Tibial nerve (tissue), 4 donors: ENCODE results near the gene DLGAP1. TPM values are rescaled to one million over a fixed set of nuclear protein-coding genes. Genes with fewer than 3 reads are reported as not detected.

ENCODE experiments used
- DNase-seq, 2 donors: peaks; one replicate each; pipeline ENCODE4 v3.0.0-alpha.2; 2019; ENCODE audit warnings: low spot score in 2 of 2
- H3K27ac ChIP-seq, 4 donors: fragments of 200-600 bp; sonication (generic) in 3 of 4; one replicate each; pipeline ENCODE4 v1.5.1; 2017 to 2019; ENCODE audit warnings: mild to moderate bottlenecking in 1 of 4
- H3K27me3 ChIP-seq, 2 donors: fragments of 200-600 bp; sonication (generic) in 1 of 2; one replicate each; pipeline versions ENCODE4 v1.5.1 to v1.6.0; 2017 to 2019
- H3K36me3 ChIP-seq, 3 donors: fragments of 200-600 bp; sonication (generic); one replicate each; pipeline ENCODE4 v1.5.1; 2018 to 2019
- H3K4me1 ChIP-seq, 4 donors: fragments of 200-600 bp; sonication (generic) in 3 of 4; one replicate each; pipeline ENCODE4 v1.5.1; 2017 to 2019
- H3K4me3 ChIP-seq, 4 donors: fragments of 200-600 bp; sonication (generic) in 3 of 4; one replicate each; pipeline ENCODE4 v1.5.1; 2017 to 2019; ENCODE audit warnings: mild to moderate bottlenecking in 1 of 4, moderate library complexity in 1 of 4
- H3K9me3 ChIP-seq, 4 donors: fragments of 200-600 bp; sonication (generic) in 3 of 4; one replicate each; pipeline ENCODE4 v1.5.1; 2017 to 2019
- CTCF ChIP-seq, 5 experiments: fragments of 200-600 bp in 3 of 5; fragments of 450-650 bp in 2 of 5; sonication (generic) in 3 of 5; IDR thresholded peaks; one replicate each; pipeline ENCODE4 v1.5.1; 2016 to 2019; ENCODE audit warnings: antibody characterized with exemption in 5 of 5, mild to moderate bottlenecking in 3 of 5, moderate library complexity in 2 of 5
- EP300 ChIP-seq, 2 donors: sonication (generic); formaldehyde crosslinking; IDR thresholded peaks; one replicate each; pipeline ENCODE4 v1.6.1; 2017; ENCODE audit warnings: antibody characterized with exemption in 2 of 2, mild to moderate bottlenecking in 1 of 2
- POLR2A ChIP-seq, 2 donors: fragments of 450-650 bp; IDR thresholded peaks; one replicate each; pipeline ENCODE4 v1.6.1; 2017; ENCODE audit warnings: antibody characterized with exemption in 2 of 2, mild to moderate bottlenecking in 2 of 2, moderate library complexity in 2 of 2
- WGBS, 2 donors: methylation state at CpG; one replicate each; pipeline ENCODE4 v1.1.5; 2018; 5-methylcytosine and 5-hydroxymethylcytosine counted together
- total RNA-seq, 4 donors: library from RNA; depleted of rRNA; stranded (reverse); fragments of >200 nt; gene quantifications; one replicate each; pipeline ENCODE4 v1.1.0, GENCODE V29; 2016

The DLGAP1 gene
- total RNA-seq, 4 donors from 2014 or later = 1.5 to 18.3 (median 2.5) TPM

- WGBS, 2 donors = 93 to 94% methylated on average over 3 of the region's 3 CpGs
- Histone ChIP-seq H3K27ac (no peak overlapping the region), H3K27me3 (no peaks in the 10 kb centered on the region)
Measured at GRCh38 chr18:4260107-4260506, 195.0 kb downstream of the DLGAP1 start.

GRCh38 chr18:4256766-4257417, 198.2 kb downstream of the DLGAP1 start:
- TF ChIP-seq EP300 (IDR thresholded peaks at IDR 0.05) = no peak
- TF ChIP-seq CTCF (IDR thresholded peaks at IDR 0.05) = no peak
- TF ChIP-seq POLR2A (IDR thresholded peaks at IDR 0.05) = no peak

More at GRCh38 chr18:4260107-4260506, 195.0 kb downstream of the DLGAP1 start:
- no peak for DNase-seq
- Histone ChIP-seq H3K4me3 (no peak overlapping the region), H3K4me1 (peaks cover 0 to 5% (median 0%) of the 10 kb centered on the region in 4 donors), H3K9me3 (no peaks in the 10 kb centered on the region), H3K36me3 (no peaks in the 10 kb centered on the region)
- TF ChIP-seq POLR2A (IDR thresholded peaks at IDR 0.05) (no peak), CTCF (IDR thresholded peaks at IDR 0.05) (no peak), EP300 (IDR thresholded peaks at IDR 0.05) (no peak)

GRCh38 chr18:4254840-4255239, 200.3 kb downstream of the DLGAP1 start:
- 78 to 88% methylated on average over 7 of the region's 7 CpGs for WGBS, 2 donors
- Histone ChIP-seq H3K9me3 (no peaks in the 10 kb centered on the region), H3K36me3 (no peaks in the 10 kb centered on the region), H3K27me3 (no peaks in the 10 kb centered on the region), H3K4me3 (no peak overlapping the region), H3K27ac (no peak overlapping the region), H3K4me1 (no peaks in the 10 kb centered on the region)
- DNase-seq = no peak
- TF ChIP-seq EP300 (IDR thresholded peaks at IDR 0.05) (no peak), CTCF (IDR thresholded peaks at IDR 0.05) (no peak)

More at GRCh38 chr18:4256766-4257417, 198.2 kb downstream of the DLGAP1 start:
- H3K27me3 ChIP-seq = no peaks in the 10 kb centered on the region
- H3K4me1 ChIP-seq = no peaks in the 10 kb centered on the region
- no peaks in the 10 kb centered on the region for H3K9me3 ChIP-seq
- 53 to 58% methylated on average over 7 of the region's 7 CpGs for WGBS, 2 donors
- H3K4me3 ChIP-seq = no peak overlapping the region
- DNase-seq = no peak
- no peak overlapping the region for H3K27ac ChIP-seq
- no peaks in the 10 kb centered on the region for H3K36me3 ChIP-seq

- Histone ChIP-seq H3K36me3 (no peaks in the 10 kb centered on the region), H3K9me3 (no peaks in the 10 kb centered on the region), H3K27me3 (no peaks in the 10 kb centered on the region), H3K4me3 (no peak overlapping the region), H3K27ac (no peak overlapping the region), H3K4me1 (no peaks in the 10 kb centered on the region)
- TF ChIP-seq EP300 (IDR thresholded peaks at IDR 0.05) (no peak), POLR2A (IDR thresholded peaks at IDR 0.05) (no peak), CTCF (IDR thresholded peaks at IDR 0.05) (no peak)
- WGBS, 2 donors = 85% methylated on average over 4 of the region's 4 CpGs
- no peak for DNase-seq
Measured at GRCh38 chr18:4252829-4253228, 202.3 kb downstream of the DLGAP1 start.

- H3K4me1 ChIP-seq = no peaks in the 10 kb centered on the region
- no peak for TF ChIP-seq EP300 (IDR thresholded peaks at IDR 0.05)
- TF ChIP-seq CTCF (IDR thresholded peaks at IDR 0.05) = no peak
- no peak for TF ChIP-seq POLR2A (IDR thresholded peaks at IDR 0.05)
- H3K4me3 ChIP-seq = no peak overlapping the region
- H3K27me3 ChIP-seq = no peaks in the 10 kb centered on the region
- 82 to 84% methylated on average over 3 of the region's 3 CpGs for WGBS, 2 donors
- no peaks in the 10 kb centered on the region for H3K36me3 ChIP-seq
- no peak for DNase-seq
- no peaks in the 10 kb centered on the region for H3K9me3 ChIP-seq
- H3K27ac ChIP-seq = no peak overlapping the region
Measured at GRCh38 chr18:4251873-4252272, 203.2 kb downstream of the DLGAP1 start.
